GM19467 (cell line): Measurements from ENCODE around the gene SULT1A2.
A peak's percentile ranks its signal among the peaks of the same experiment; 100 is the strongest.
"Not testable (repeated sequence)": the region's sequence is repeated elsewhere in the genome, so short reads cannot be mapped to it uniquely, and the experiment has no call there.

Experiments
- ATAC-seq: cut with Tn5 transposase; IDR thresholded peaks from one replicate; pipeline ENCODE4 v1.9.1; 2021; ENCODE audit warnings: mild to moderate bottlenecking, moderate library complexity; ENCODE audit not compliant: unreplicated experiment

SULT1A2 gene

GRCh38 chr16:28562199-28562598 lies 34.7 kb downstream of the SULT1A2 start:
- no peak for ATAC-seq

- ATAC-seq = no peak
Observed at GRCh38 chr16:28561557-28562187, 35.2 kb downstream of the SULT1A2 start.

DNA sequence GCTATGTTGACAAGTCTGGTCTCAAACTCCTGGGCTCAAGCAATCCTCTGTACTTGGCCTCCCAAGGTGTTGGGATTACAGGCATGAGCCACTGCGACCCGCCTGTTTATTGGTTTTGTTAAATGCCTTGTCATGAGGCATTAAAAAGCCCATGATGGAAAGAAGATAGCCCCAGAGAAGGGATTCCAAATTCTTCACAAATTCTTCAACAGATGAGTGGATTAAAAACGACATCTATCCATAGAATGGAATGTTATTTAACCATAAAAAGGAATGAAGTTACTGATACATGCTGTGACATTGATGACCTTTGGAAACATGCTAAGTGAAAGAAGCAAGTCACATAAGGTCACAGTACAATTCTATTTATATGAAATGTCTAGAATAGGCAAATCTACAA lies 38.4 kb downstream of the SULT1A2 start:
- no peak for ATAC-seq

DNA sequence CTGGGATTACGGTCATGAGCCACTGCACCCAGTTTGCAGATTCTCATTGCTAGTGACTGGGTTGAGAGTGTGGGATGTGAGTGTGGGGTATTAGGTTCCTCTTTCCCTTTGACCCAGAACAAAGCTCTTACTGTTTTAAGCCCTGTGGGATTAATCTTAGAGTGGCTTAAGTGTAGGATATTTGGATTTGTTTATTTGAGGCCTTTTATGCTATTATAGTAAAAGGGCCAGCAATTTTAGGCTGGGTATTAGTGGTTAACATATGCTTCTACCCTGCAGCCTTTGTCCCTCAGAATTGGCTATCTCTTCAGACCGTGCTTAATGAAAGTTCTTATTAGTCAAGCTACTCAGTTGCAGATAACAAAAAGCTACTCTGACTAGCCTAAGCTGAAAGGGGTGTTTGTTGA lies 39.9 kb downstream of the SULT1A2 start:
- ATAC-seq = no peak

GRCh38 chr16:28555561-28555960 lies 41.3 kb downstream of the SULT1A2 start:
- no peak for ATAC-seq

GRCh38 chr16:28554634-28555423 lies 42.0 kb downstream of the SULT1A2 start:
- ATAC-seq = no peak

- peak; percentile 84 for ATAC-seq
Observed at GRCh38 chr16:28553776-28554633, 42.8 kb downstream of the SULT1A2 start, which contains the start of gene SGF29. Gene SGF29 (plus strand): TSS chr16:28553920. CDS start chr16:28581070, 27,150 bp downstream.

DNA sequence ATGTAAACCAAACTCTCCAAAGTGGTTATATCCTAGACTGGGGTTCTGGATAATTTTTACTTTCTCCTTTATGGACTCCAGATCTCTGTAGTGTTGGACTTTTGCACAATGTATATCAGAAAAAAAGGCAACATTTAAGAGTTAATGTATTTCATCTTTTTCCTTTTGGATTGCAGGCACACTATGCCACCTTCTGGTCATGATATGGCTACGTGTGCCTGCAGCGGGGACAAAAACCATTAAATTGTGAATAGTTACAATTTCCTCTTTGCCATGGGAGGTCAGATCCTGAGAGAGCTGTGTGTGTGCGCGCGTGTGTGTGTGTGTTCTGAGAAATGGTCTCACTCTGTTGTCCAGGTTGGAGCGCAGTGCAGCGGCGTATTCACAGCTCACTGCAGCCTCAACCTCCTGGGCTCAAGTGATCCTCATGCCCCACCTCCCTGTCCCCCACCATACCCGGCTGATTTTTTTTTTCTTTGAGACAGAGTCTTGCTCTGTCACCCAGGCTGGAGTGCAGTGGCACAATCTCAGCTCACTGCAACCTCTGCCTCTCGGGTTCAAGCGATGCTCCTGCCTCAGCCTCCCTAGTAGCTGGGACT lies 47.5 kb downstream of the SULT1A2 start:
- no peak for ATAC-seq

- ATAC-seq = no peak
Observed at GRCh38 chr16:28548306-28548802, 48.5 kb downstream of the SULT1A2 start.

DNA sequence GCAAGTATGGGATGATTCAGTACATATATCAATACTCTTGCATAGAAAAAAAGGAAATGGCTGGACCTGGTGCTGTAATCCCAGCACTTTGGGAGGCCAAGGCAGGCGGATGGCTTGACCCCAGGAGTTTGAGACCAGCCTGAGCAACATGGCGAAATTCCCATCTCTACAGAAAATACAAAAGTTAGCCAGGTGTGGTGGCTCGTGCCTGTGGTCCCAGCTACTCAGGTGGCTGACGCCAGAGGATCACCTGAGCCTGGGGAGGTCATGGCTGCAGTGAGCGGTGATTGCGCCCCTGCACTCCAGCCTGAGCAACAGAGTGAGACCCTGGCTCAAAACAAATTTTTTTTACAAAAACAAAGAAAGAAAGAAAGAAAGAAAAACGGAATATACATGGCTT lies 50.2 kb downstream of the SULT1A2 start:
- no peak for ATAC-seq

GRCh38 chr16:28545964-28546363 lies 50.9 kb downstream of the SULT1A2 start:
- not testable (repeated sequence) for ATAC-seq

DNA sequence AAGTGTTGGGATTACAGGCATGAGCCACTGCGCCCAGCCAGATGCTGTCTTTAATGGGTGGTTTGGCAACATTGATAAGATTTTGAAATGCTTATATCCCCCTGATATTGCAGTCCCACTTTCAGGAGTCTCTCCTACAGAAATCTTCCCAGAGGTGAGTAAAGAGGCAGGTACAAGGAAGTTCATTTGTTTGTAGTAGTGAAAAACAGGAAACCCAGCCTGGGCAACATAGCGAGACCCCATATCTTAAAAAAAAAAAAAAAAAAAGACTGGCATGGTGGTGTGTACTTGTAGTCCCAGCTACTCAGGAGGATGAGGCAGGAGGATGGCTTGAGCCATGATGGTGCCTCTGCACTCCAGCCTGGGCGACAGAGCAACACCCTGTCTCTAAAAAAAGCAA lies 51.9 kb downstream of the SULT1A2 start:
- no peak for ATAC-seq

GRCh38 chr16:28543072-28543471 lies 53.8 kb downstream of the SULT1A2 start:
- ATAC-seq = no peak

DNA sequence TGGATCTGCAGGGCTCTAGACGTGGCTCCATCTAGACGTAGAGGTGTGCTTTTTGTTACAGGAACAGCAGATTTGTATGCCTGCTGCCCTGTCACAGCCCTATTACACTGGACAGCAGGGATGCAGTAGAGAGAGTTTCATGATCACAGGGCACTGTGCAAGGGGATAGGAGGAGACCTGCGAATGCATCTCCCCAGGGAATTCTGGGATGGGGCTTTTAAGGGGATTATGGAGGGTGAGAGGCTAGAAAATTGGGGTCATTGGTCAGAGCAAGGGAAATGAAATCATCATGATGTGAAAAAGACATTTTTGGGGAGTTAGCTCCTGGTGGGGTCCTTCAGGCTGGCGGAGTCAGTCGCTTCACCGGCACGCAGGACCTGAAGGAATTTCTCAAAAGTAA lies 54.2 kb downstream of the SULT1A2 start:
- ATAC-seq = no peak
